OCI-LY3 (cell line): Measurements from ENCODE around the gene ZFYVE21.
"Not testable (repeated sequence)": the region's sequence is repeated elsewhere in the genome, so short reads cannot be mapped to it uniquely, and the experiment has no call there.

Source experiments
- CTCF ChIP-seq: fragments of 200-600, 300-600 bp; sonication (generic); IDR thresholded peaks from 2 replicates; pipeline ENCODE4 v1.5.1; 2014; ENCODE audit warnings: antibody characterized with exemption, low read length, low read depth
- EZH2phosphoT487 ChIP-seq: fragments of 200-600 bp; shearing (Covaris generic); IDR thresholded peaks from 2 replicates; pipeline ENCODE4 v1.6.1; 2018; ENCODE audit warnings: antibody characterized with exemption, mixed run types, low read depth

GRCh38 chr14:103776319-103776718 lies 60.7 kb downstream of the ZFYVE21 start:
- not testable (repeated sequence) for TF ChIP-seq CTCF, EZH2phosphoT487
